Ascending aorta (tissue), 2 donors: ENCODE results near the gene HADHA. TPM values are rescaled to one million over a fixed set of nuclear protein-coding genes. Genes with fewer than 3 reads are reported as not detected.
A peak's percentile ranks its signal among the peaks of the same experiment; 100 is the strongest.

Experiments
- DNase-seq, 2 donors: peaks; one replicate each; pipeline ENCODE4 v3.0.0-alpha.2; 2019; ENCODE audit warnings: low spot score in 2 of 2
- H3K27ac ChIP-seq, 2 donors: fragments of 200-600 bp; sonication (generic); one replicate each; pipeline ENCODE4 v1.5.1; 2016 to 2017; ENCODE audit warnings: mild to moderate bottlenecking in 1 of 2
- H3K27me3 ChIP-seq: fragments of 200-600 bp; sonication (generic); one replicate; pipeline ENCODE4 v1.5.1; 2017
- H3K36me3 ChIP-seq, 2 donors: fragments of 200-600 bp; sonication (generic); one replicate each; pipeline ENCODE4 v1.5.1; 2016
- H3K4me1 ChIP-seq, 2 donors: fragments of 200-600 bp; sonication (generic); one replicate each; pipeline ENCODE4 v1.5.1; 2016 to 2017; ENCODE audit warnings: mild to moderate bottlenecking in 1 of 2
- H3K4me3 ChIP-seq, 2 donors: fragments of 200-600 bp; sonication (generic); one replicate each; pipeline ENCODE4 v1.5.1; 2016 to 2017; ENCODE audit warnings: mild to moderate bottlenecking in 1 of 2
- H3K9me3 ChIP-seq, 2 donors: fragments of 200-600 bp; sonication (generic); one replicate each; pipeline ENCODE4 v1.5.1; 2016
- CTCF ChIP-seq, 3 experiments: fragments of 200-600 bp in 2 of 3; fragments of 450-650 bp in 1 of 3; sonication (generic) in 2 of 3; IDR thresholded peaks; one replicate each; pipeline ENCODE4 v1.5.1; 2016 to 2019; ENCODE audit warnings: antibody characterized with exemption in 3 of 3, mild to moderate bottlenecking in 1 of 3, moderate library complexity in 1 of 3
- intact Hi-C: fragments of 100-400 bp; cut with DNase I; formaldehyde crosslinking; loops from one replicate; pipeline ENCODE4 v1.15.1; 2023
- total RNA-seq: library from RNA; depleted of rRNA; stranded (reverse); fragments of >200 nt; gene quantifications from one replicate; pipeline ENCODE4 v1.1.0, GENCODE V29; 2016

HADHA gene
- total RNA-seq, 1 donor from 2014 or later, result 49.5 TPM

- intact Hi-C loops, result loop anchor here (10.0 kb wide), 1 partner anchor 198 kb away; the partner anchor contains the start of gene KIF3C
- no peak for TF ChIP-seq CTCF (IDR thresholded peaks at IDR 0.05)
Measured at GRCh38 chr2:26182887-26183630, 61.4 kb downstream of the HADHA start.

GRCh38 chr2:26182441-26182840 lies 62.0 kb downstream of the HADHA start:
- Histone ChIP-seq H3K4me3 (no peak overlapping the region), H3K36me3 (no peaks in the 10 kb centered on the region), H3K9me3 (no peaks in the 10 kb centered on the region), H3K27ac (no peak overlapping the region), H3K4me1 (peaks cover 0 to 9% of the 10 kb centered on the region in 2 donors), H3K27me3 (no peaks in the 10 kb centered on the region)
- DNase-seq, result no peak
- intact Hi-C loops, result loop anchor here (10.0 kb wide), 1 partner anchor 198 kb away; the partner anchor contains the start of gene KIF3C
- no peak for TF ChIP-seq CTCF (IDR thresholded peaks at IDR 0.05)

More at GRCh38 chr2:26182887-26183630, 61.4 kb downstream of the HADHA start:
- DNase-seq, result peak in 1 of 2 donors; percentile 50
- Histone ChIP-seq H3K27me3 (no peaks in the 10 kb centered on the region), H3K36me3 (no peaks in the 10 kb centered on the region), H3K27ac (no peak overlapping the region), H3K9me3 (no peaks in the 10 kb centered on the region), H3K4me1 (peaks cover 0 to 9% of the 10 kb centered on the region in 2 donors), H3K4me3 (no peak overlapping the region)

- Histone ChIP-seq H3K4me1 (peaks cover 0 to 9% of the 10 kb centered on the region in 2 donors), H3K27me3 (peaks cover 2% of the 10 kb centered on the region), H3K9me3 (no peaks in the 10 kb centered on the region), H3K27ac (no peak overlapping the region), H3K4me3 (peak overlapping the region; percentile 53 to 71), H3K36me3 (no peaks in the 10 kb centered on the region)
- no peak for TF ChIP-seq CTCF (IDR thresholded peaks at IDR 0.05)
- DNase-seq, result no peak
- intact Hi-C loops, result no loop called here
Measured at GRCh38 chr2:26179446-26179913, 65.0 kb downstream of the HADHA start.

GRCh38 chr2:26178746-26179436 lies 65.5 kb downstream of the HADHA start:
- intact Hi-C loops, result no loop called here
- peaks cover 0 to 9% of the 10 kb centered on the region in 2 donors for H3K4me1 ChIP-seq
- H3K27ac ChIP-seq, result no peak overlapping the region
- H3K27me3 ChIP-seq, result peaks cover 8% of the 10 kb centered on the region
- peak overlapping the region; percentile 53 to 71 for H3K4me3 ChIP-seq
- DNase-seq, result no peak
- TF ChIP-seq CTCF (IDR thresholded peaks at IDR 0.05), result no peak
- H3K36me3 ChIP-seq, result no peaks in the 10 kb centered on the region
- no peaks in the 10 kb centered on the region for H3K9me3 ChIP-seq

GRCh38 chr2:26178246-26178645 lies 66.2 kb downstream of the HADHA start:
- Histone ChIP-seq H3K36me3 (no peaks in the 10 kb centered on the region), H3K4me1 (peaks cover 2 to 12% of the 10 kb centered on the region in 2 donors), H3K27ac (no peak overlapping the region), H3K27me3 (peaks cover 15% of the 10 kb centered on the region), H3K9me3 (no peaks in the 10 kb centered on the region), H3K4me3 (peak overlapping the region; percentile 53 to 71)
- no peak for TF ChIP-seq CTCF (IDR thresholded peaks at IDR 0.05)
- DNase-seq, result peak in 1 of 2 donors; percentile 25
- intact Hi-C loops, result no loop called here
